Left lung (tissue), 10 donors: ENCODE results near the gene UTS2R. TPM values are rescaled to one million over a fixed set of nuclear protein-coding genes. Genes with fewer than 3 reads are reported as not detected.

ENCODE experiments used
- ATAC-seq: fragments of 200-7000 bp; cut with Tn5 transposase; one replicate; pipeline ENCODE4 v1.9.1; 2020; ENCODE audit warnings: moderate library complexity
- DNase-seq, 4 donors: peaks; one replicate each; pipeline ENCODE4 v3.0.0-alpha.2; 2013 to 2020
- H3K27ac ChIP-seq, 2 donors: fragments of 200-600 bp; sonication (generic) in 1 of 2; one replicate each; pipeline versions ENCODE4 v1.5.0 to v1.8.0; 2020 to 2021
- H3K27me3 ChIP-seq, 2 donors: fragments of 200-600 bp; sonication (generic) in 1 of 2; one replicate each; pipeline versions ENCODE4 v1.5.0 to v1.8.0; 2020 to 2021
- H3K36me3 ChIP-seq, 2 donors: fragments of 200-600 bp; sonication (generic) in 1 of 2; one replicate each; pipeline versions ENCODE4 v1.5.0 to v1.8.0; 2020 to 2021
- H3K4me1 ChIP-seq, 2 donors: fragments of 200-600 bp; one replicate each; pipeline ENCODE4 v1.8.0; 2021
- H3K4me3 ChIP-seq, 2 donors: fragments of 200-600 bp; sonication (generic) in 1 of 2; one replicate each; pipeline versions ENCODE4 v1.5.0 to v1.8.0; 2020 to 2021; ENCODE audit warnings: mild to moderate bottlenecking in 1 of 2
- H3K9me3 ChIP-seq, 2 donors: fragments of 200-600 bp; sonication (generic) in 1 of 2; one replicate each; pipeline versions ENCODE4 v1.5.0 to v1.8.0; 2020 to 2021
- intact Hi-C, 2 donors: fragments of 100-400 bp; cut with DNase I; formaldehyde crosslinking; loops; one replicate each; pipeline versions ENCODE4 v1.11.2 to v1.14.2; 2022
- polyA plus RNA-seq, 6 donors: library from polyadenylated mRNA; unstranded; fragments of 120-200 nt; gene quantifications; one replicate each; pipeline ENCODE4 v1.2.1, GENCODE V29; 2013; ENCODE audit not compliant: insufficient read length in 6 of 6
- total RNA-seq, 2 donors: library from RNA; stranded (reverse); fragmentation: NEBNext Ultra II Directional; extraction: Animal tissue kit (Norgen Biotek cat#: 25700); gene quantifications; one replicate each; pipeline ENCODE4 v1.2.1, GENCODE V29; 2021
- TF ChIP-seq, protein P1 (sequence below), 2 donors: fragments of 200-600 bp; sonication (generic) in 1 of 2; IDR thresholded peaks; one replicate each; pipeline versions ENCODE4 v1.5.0 to v1.8.0; 2021; ENCODE audit warnings: antibody characterized with exemption in 2 of 2
- donor health status: DM: no; HTN: yes; CAD: no.
- donor health status: DM: no; HTN: no; CAD: no.

Gene UTS2R
- total and polyA plus RNA-seq, 8 donors = 0.11 TPM; not detected in 7

DNA sequence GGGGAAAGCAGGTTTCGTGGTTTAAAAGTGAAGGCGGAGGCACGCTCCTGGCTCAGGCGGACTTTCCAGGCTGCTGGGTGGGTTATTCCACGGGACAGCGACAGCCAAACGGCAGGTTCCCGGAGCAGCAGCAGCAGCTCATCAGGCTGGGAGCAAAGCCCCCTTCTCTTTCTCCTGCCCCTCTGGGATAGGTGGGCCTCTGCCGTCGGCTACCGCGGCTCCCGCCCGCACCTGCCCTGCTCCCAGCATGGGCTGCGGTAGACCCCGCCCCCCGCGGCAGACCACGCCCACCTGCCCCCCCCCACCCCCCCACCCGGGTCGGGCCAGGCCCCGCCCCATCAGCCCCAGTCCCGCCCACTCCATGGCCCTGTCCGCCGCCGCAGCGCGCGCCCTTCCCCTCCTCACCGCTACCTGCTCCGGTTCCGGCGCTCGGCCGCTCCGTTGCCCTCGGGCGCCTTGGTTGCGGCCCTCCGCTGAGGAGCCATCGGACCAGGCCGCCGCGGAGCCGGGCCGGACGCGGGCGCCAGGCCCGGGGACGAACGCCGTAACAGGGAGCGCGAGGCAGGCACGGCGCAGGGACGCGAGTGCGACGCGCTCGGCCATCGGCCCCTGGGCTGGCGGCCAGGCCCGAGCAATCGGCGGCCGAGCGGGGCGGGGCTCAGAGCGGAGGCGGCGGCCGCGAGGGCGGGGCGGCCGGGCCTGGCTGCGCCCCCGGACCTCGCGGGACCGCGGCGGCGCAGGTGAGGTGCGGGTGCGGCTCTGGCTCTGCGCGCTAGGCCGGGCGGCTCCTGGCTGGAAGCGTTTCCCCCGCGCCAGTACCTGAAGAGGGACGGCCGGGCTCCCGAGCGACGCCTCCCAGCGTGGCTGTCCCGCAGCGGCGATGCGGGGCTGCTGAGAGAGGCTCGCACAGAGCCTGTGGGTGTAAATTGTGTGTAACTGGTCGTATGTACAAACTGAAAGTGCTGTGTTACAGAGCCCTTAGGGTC lies 46.7 kb downstream of the UTS2R start, which contains the start of the genes HEXD and OGFOD3:
HEXD (plus strand) TSS at position 347 of the 986 bp plus-strand sequence. CDS start 1,453 bp downstream, outside the sequence.
OGFOD3 (minus strand) TSS at position 586 of the 986 bp plus-strand sequence; CDS start at position 485, 101 bp downstream.
- Histone ChIP-seq H3K4me3 (peak within 1 kb of the TSS; percentile 76 to 86), H3K27ac (peak within 1 kb of the TSS; percentile 73 to 83), H3K27me3 (no peaks in the 10 kb centered on the region), H3K4me1 (peaks cover 8 to 31% of the 10 kb centered on the region in 2 donors), H3K36me3 (peaks cover 0 to 18% of the 10 kb centered on the region in 2 donors), H3K9me3 (no peaks in the 10 kb centered on the region)
- intact Hi-C loops = no loop called here
- TF ChIP-seq, protein P1, sequence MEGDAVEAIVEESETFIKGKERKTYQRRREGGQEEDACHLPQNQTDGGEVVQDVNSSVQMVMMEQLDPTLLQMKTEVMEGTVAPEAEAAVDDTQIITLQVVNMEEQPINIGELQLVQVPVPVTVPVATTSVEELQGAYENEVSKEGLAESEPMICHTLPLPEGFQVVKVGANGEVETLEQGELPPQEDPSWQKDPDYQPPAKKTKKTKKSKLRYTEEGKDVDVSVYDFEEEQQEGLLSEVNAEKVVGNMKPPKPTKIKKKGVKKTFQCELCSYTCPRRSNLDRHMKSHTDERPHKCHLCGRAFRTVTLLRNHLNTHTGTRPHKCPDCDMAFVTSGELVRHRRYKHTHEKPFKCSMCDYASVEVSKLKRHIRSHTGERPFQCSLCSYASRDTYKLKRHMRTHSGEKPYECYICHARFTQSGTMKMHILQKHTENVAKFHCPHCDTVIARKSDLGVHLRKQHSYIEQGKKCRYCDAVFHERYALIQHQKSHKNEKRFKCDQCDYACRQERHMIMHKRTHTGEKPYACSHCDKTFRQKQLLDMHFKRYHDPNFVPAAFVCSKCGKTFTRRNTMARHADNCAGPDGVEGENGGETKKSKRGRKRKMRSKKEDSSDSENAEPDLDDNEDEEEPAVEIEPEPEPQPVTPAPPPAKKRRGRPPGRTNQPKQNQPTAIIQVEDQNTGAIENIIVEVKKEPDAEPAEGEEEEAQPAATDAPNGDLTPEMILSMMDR (IDR thresholded peaks at IDR 0.05) = no peak
- peak; percentile 81 to 96 (median 90) for DNase-seq
- peak; percentile 95 for ATAC-seq

DNA sequence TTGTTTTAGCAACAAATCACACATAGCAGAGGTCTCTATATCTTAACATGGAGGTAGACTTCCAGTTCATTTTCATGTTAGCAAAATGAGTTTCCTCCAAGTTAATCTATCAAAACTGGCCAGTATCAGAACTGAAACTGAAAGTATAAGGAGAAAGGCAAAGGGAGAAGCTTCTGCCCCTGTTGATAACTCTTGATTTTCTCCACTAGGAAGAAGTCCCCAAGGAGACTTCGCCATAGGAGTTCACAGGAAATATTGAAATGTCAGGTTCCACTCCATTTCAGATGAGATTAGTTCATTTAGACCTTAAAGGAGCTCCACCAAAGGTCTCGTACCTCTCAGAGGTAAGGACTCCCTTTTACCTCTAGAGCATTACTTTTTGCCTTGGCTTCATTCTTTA lies 48.0 kb downstream of the UTS2R start:
- Histone ChIP-seq H3K4me1 (peaks cover 8 to 29% of the 10 kb centered on the region in 2 donors), H3K9me3 (no peaks in the 10 kb centered on the region), H3K27me3 (no peaks in the 10 kb centered on the region), H3K36me3 (peaks cover 0 to 18% of the 10 kb centered on the region in 2 donors), H3K27ac (peak overlapping the region in 1 of 2 donors; percentile 83), H3K4me3 (peak overlapping the region; percentile 76 to 86)
- ATAC-seq (no peak), DNase-seq (no peak)
- intact Hi-C loops = no loop called here
- TF ChIP-seq, protein P1 (IDR thresholded peaks at IDR 0.05) = no peak

DNA sequence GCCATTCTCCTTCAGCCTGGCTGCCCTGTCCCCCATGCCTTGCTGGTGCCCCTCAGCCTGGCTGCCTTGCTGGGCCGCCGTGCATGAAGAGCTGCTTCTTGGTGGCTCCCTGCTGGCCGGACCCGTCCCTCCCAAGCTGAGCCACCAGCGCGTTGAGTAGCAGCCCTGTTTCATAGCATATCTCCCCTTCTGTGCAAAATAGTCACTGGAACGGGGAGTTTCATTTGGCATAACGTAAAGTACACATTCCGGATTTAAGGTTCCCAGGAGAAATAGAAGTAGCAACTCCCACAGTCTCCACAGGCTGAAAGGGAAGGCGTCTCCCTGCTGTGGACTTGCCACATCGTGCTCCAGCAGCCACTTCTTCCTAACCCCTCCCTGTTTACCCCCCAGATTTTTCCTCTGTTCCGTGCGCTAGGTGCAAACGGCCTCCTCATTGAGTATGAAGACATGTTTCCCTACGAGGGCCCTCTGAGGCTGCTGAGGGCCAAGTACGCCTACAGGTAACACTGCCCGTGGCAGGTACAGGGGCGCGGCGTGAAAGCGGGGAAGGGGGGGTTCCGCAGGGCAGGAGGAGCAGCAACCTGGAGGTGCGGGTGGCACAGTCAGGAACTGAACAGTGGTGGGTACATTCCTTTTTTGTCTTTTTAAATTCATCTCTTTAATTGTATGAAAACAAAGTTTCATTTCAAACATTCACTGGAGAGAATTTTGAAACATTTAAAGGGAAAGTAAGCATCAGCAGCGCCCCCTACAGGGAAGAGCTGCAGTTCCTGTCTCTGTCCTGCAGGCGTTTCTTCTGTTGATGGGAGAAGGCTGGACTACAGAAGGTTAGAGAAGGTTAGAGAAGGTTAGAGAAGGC lies 52.7 kb downstream of the UTS2R start:
- DNase-seq = peak in 1 of 4 donors; percentile 34
- Histone ChIP-seq H3K4me1 (peaks cover 0 to 10% of the 10 kb centered on the region in 2 donors), H3K9me3 (no peaks in the 10 kb centered on the region), H3K27me3 (no peaks in the 10 kb centered on the region), H3K4me3 (no peak overlapping the region), H3K27ac (no peak overlapping the region), H3K36me3 (peaks cover 0 to 18% of the 10 kb centered on the region in 2 donors)
- TF ChIP-seq, protein P1 (IDR thresholded peaks at IDR 0.05) = peak; percentile 40 to 76
- intact Hi-C loops = no loop called here
- peak; percentile 77 for ATAC-seq

DNA sequence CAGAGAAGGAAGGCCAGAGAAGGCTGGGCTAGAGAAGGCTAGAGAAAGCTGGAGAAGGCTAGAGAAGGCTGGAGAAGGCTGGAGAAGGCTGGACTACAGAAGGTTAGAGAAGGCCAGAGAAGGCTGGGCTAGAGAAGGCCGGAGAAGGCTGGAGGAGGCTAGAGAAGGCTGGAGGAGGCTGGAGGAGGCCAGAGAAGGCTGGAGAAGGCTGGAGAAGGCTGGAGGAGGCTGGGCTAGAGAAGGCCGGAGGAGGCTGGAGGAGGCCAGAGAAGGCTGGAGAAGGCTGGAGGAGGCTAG lies 53.2 kb downstream of the UTS2R start:
- TF ChIP-seq, protein P1 (IDR thresholded peaks at IDR 0.05) = no peak
- DNase-seq = no peak
- intact Hi-C loops = no loop called here

More for the DNA sequence above, 53.2 kb downstream of the UTS2R start:
- Histone ChIP-seq H3K27me3 (no peaks in the 10 kb centered on the region), H3K9me3 (no peaks in the 10 kb centered on the region), H3K27ac (no peak overlapping the region), H3K4me1 (peaks cover 0 to 4% of the 10 kb centered on the region in 2 donors), H3K4me3 (no peak overlapping the region), H3K36me3 (peaks cover 0 to 18% of the 10 kb centered on the region in 2 donors)
- ATAC-seq = no peak

Other genes starting within 250 kb of the UTS2R start
- gene CCDC57, start 158.9 kb upstream of the UTS2R start, total RNA-seq = 10 to 100 TPM; 41.7 to 54.5 TPM
- gene CCDC57, start 158.9 kb upstream of the UTS2R start, polyA plus RNA-seq = 10 to 100 TPM; 50.4 to 73.4 (median 65.9) TPM
- 100 to 1,000 TPM in 1 of 2 donors, 10 to 100 TPM in 1; 71.2 to 149 TPM for gene SLC16A3, start 142.7 kb upstream of the UTS2R start, total RNA-seq
- gene SLC16A3, start 142.7 kb upstream of the UTS2R start, polyA plus RNA-seq = 10 to 100 TPM; 13.0 to 21.2 (median 17.8) TPM
- gene CSNK1D, start 98.1 kb upstream of the UTS2R start, total RNA-seq = 100 to 1,000 TPM; 122 to 160 TPM
- gene CSNK1D, start 98.1 kb upstream of the UTS2R start, polyA plus RNA-seq = 100 to 1,000 TPM; 101 to 145 (median 119) TPM
- gene CD7, start 54.2 kb upstream of the UTS2R start, total RNA-seq = 1 to 10 TPM; 3.7 to 6.6 TPM
- 1 to 10 TPM; 1.1 to 1.9 (median 1.4) TPM for gene CD7, start 54.2 kb upstream of the UTS2R start, polyA plus RNA-seq
- gene SECTM1, start 38.0 kb upstream of the UTS2R start, total RNA-seq = 10 to 100 TPM; 10.5 to 36.8 TPM
- gene SECTM1, start 38.0 kb upstream of the UTS2R start, polyA plus RNA-seq = 1 to 10 TPM; 1.9 to 3.0 (median 2.4) TPM
- not detected for gene TEX19, start 12.5 kb upstream of the UTS2R start, total RNA-seq
- under 1 TPM in 1 of 6 donors, not detected in 5; 0.07 TPM for gene TEX19, start 12.5 kb upstream of the UTS2R start, polyA plus RNA-seq
- 10 to 100 TPM; 28.6 to 34.7 TPM for gene HEXD, start 46.6 kb downstream of the UTS2R start, total RNA-seq
- 10 to 100 TPM; 31.1 to 48.3 (median 42.1) TPM for gene HEXD, start 46.6 kb downstream of the UTS2R start, polyA plus RNA-seq
- gene OGFOD3, start 46.8 kb downstream of the UTS2R start, total RNA-seq = 10 to 100 TPM; 31.0 to 37.9 TPM
- gene OGFOD3, start 46.8 kb downstream of the UTS2R start, polyA plus RNA-seq = 10 to 100 TPM; 22.7 to 29.6 (median 26.6) TPM
- gene CYBC1, start 79.0 kb downstream of the UTS2R start, total RNA-seq = 100 to 1,000 TPM in 1 of 2 donors, 10 to 100 TPM in 1; 90.2 to 116 TPM
- 10 to 100 TPM; 47.0 to 54.2 (median 52.3) TPM for gene CYBC1, start 79.0 kb downstream of the UTS2R start, polyA plus RNA-seq
- gene NARF, start 87.0 kb downstream of the UTS2R start, total RNA-seq = 10 to 100 TPM; 38.9 to 52.4 TPM
- 100 to 1,000 TPM; 101 to 128 (median 114) TPM for gene NARF, start 87.0 kb downstream of the UTS2R start, polyA plus RNA-seq
- 10 to 100 TPM; 50.4 to 57.0 TPM for gene FOXK2, start 148.0 kb downstream of the UTS2R start, total RNA-seq
- 10 to 100 TPM; 31.2 to 46.3 (median 35.2) TPM for gene FOXK2, start 148.0 kb downstream of the UTS2R start, polyA plus RNA-seq